Panc1 (cell line): ENCODE results near the gene PDGFD. TPM values are rescaled to one million over a fixed set of nuclear protein-coding genes. Genes with fewer than 3 reads are reported as not detected.

Experiments
- ATAC-seq: fragments of 200-7000 bp; cut with Tn5 transposase; 2 replicates; pipeline ENCODE4 v1.9.1; 2020; ENCODE audit warnings: mild to moderate bottlenecking, moderate library complexity
- BruUV-seq: library from RNA; stranded (reverse); fragments of 400-500 nt; replicated peaks from 2 replicates; lab custom pipeline; 2021; lab: Mats Ljungman, UMichigan
- CTCF ChIA-PET: fragments of 300-600 bp; sonication (Branson Sonifier 250); formaldehyde crosslinking; loops from one replicate; lab custom pipeline; 2022; ENCODE audit warnings: antibody characterized with exemption; lab: Charles Lee
- POLR2A ChIA-PET: fragments of 300-600 bp; sonication (Branson Sonifier 250); formaldehyde crosslinking; loops from one replicate; lab custom pipeline; 2022; ENCODE audit warnings: antibody characterized with exemption; lab: Charles Lee
- DNase-seq: peaks from one replicate; pipeline ENCODE4 v3.0.0-alpha.2; 2010; ENCODE audit warnings: low read depth, low spot score
- H3K27ac ChIP-seq: 2 replicates; pipeline ENCODE4 v1.5.1; 2011; ENCODE audit warnings: mild to moderate bottlenecking, low read length, inconsistent platforms
- H3K27me3 ChIP-seq: fragments of 200-500 bp; sonication (Bioruptor generic); 2 replicates; pipeline ENCODE4 v1.6.0; 2014; ENCODE audit warnings: low read length, inconsistent platforms; ENCODE audit not compliant: control insufficient read depth, insufficient read depth
- H3K36me3 ChIP-seq: fragments of 200-500 bp; sonication (Bioruptor generic); 2 replicates; pipeline ENCODE4 v1.5.1; 2014; ENCODE audit warnings: inconsistent platforms, mild to moderate bottlenecking, low read length, moderate library complexity; ENCODE audit not compliant: control insufficient read depth, insufficient read depth
- H3K4me1 ChIP-seq: 2 replicates; pipeline ENCODE4 v1.5.1; 2011; ENCODE audit warnings: inconsistent platforms, mild to moderate bottlenecking, low read length, moderate library complexity; ENCODE audit not compliant: control insufficient read depth, insufficient read depth
- H3K4me3 ChIP-seq, 2 experiments: 2 replicates each; pipeline ENCODE4 v1.5.1; 2011 to 2012; ENCODE audit warnings: low read depth in 2 of 2, low read length in 2 of 2, mild to moderate bottlenecking in 2 of 2, inconsistent platforms in 1 of 2, moderate library complexity in 1 of 2
- H3K9me3 ChIP-seq: fragments of 200-500 bp; sonication (Bioruptor generic); 2 replicates; pipeline ENCODE4 v1.5.1; 2014; ENCODE audit warnings: low read depth, mild to moderate bottlenecking, inconsistent platforms, low read length, moderate library complexity; ENCODE audit not compliant: control insufficient read depth, insufficient read depth
- POLR2AphosphoS5 ChIP-seq: IDR thresholded peaks from 2 replicates; pipeline ENCODE4 v1.6.1; 2012; ENCODE audit warnings: mild to moderate bottlenecking, low read depth, low read length, moderate library complexity
- REST ChIP-seq, 2 experiments: IDR thresholded peaks; 2 replicates each; pipeline ENCODE4 v1.6.1; 2011 to 2012; ENCODE audit warnings: low read depth in 2 of 2, control low read depth in 1 of 2, low read length in 1 of 2, mild to moderate bottlenecking in 1 of 2, moderate library complexity in 1 of 2; ENCODE audit not compliant: insufficient read depth in 1 of 2
- SIN3A ChIP-seq: IDR thresholded peaks from 2 replicates; pipeline ENCODE4 v1.6.1; 2012; ENCODE audit warnings: low read depth, mild to moderate bottlenecking, low read length, moderate library complexity, borderline replicate concordance; ENCODE audit not compliant: insufficient read depth
- TCF7L2 ChIP-seq: IDR thresholded peaks from 2 replicates; pipeline ENCODE4 v1.6.1; 2011; ENCODE audit warnings: mild to moderate bottlenecking, low read depth, low read length, inconsistent platforms
- in situ Hi-C: cut with HindIII; loops from 2 replicates; pipeline ENCODE4 v1.10.0; 2016; ENCODE audit warnings: low sequenced_read_pairs, low pct_unique_long_range_greater_than_20kb
- intact Hi-C: fragments of 100-400 bp; cut with micrococcal nuclease; formaldehyde crosslinking; loops from one replicate; pipeline ENCODE4 v1.10.0; 2022; ENCODE audit not compliant: unreplicated experiment
- total RNA-seq: library from RNA; stranded (reverse); gene quantifications from one replicate; pipeline ENCODE4 v1.2.1, GENCODE V29; 2021; ENCODE audit not compliant: unreplicated experiment
- TF ChIP-seq, protein P1 (sequence below): fragments of 450-650 bp; IDR thresholded peaks from 2 replicates; pipeline ENCODE4 v1.5.1; 2017; ENCODE audit warnings: mild to moderate bottlenecking

Gene PDGFD
- total RNA-seq, 1 experiment from 2014 or later: 1.3 TPM

GRCh38 chr11:103875855-103876510 lies 288.0 kb downstream of the PDGFD start:
- H3K36me3 ChIP-seq: no peaks in the 10 kb centered on the region
- no peaks in the 10 kb centered on the region for H3K9me3 ChIP-seq
- TF ChIP-seq TCF7L2: no peak
- no peak for TF ChIP-seq REST (IDR thresholded peaks at IDR 0.05; ENCODE audit: insufficient read depth in 1 of 2, low read depth in 2 of 2, low read length in 1 of 2)
- no peak for TF ChIP-seq POLR2AphosphoS5
- TF ChIP-seq, protein P1, sequence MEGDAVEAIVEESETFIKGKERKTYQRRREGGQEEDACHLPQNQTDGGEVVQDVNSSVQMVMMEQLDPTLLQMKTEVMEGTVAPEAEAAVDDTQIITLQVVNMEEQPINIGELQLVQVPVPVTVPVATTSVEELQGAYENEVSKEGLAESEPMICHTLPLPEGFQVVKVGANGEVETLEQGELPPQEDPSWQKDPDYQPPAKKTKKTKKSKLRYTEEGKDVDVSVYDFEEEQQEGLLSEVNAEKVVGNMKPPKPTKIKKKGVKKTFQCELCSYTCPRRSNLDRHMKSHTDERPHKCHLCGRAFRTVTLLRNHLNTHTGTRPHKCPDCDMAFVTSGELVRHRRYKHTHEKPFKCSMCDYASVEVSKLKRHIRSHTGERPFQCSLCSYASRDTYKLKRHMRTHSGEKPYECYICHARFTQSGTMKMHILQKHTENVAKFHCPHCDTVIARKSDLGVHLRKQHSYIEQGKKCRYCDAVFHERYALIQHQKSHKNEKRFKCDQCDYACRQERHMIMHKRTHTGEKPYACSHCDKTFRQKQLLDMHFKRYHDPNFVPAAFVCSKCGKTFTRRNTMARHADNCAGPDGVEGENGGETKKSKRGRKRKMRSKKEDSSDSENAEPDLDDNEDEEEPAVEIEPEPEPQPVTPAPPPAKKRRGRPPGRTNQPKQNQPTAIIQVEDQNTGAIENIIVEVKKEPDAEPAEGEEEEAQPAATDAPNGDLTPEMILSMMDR: no peak
- no peak for TF ChIP-seq SIN3A
- ChIA-PET CTCF (no interaction called here), POLR2A (no interaction called here)
- intact Hi-C loops: no loop called here
- DNase-seq (no peak), ATAC-seq (no peak)
- H3K27ac ChIP-seq: no peak overlapping the region
- in situ Hi-C loops: no loop called here
- BruUV-seq: no TSS peak
- no peaks in the 10 kb centered on the region for H3K27me3 ChIP-seq
- no peaks in the 10 kb centered on the region for H3K4me1 ChIP-seq
- H3K4me3 ChIP-seq: no peak overlapping the region

DNA sequence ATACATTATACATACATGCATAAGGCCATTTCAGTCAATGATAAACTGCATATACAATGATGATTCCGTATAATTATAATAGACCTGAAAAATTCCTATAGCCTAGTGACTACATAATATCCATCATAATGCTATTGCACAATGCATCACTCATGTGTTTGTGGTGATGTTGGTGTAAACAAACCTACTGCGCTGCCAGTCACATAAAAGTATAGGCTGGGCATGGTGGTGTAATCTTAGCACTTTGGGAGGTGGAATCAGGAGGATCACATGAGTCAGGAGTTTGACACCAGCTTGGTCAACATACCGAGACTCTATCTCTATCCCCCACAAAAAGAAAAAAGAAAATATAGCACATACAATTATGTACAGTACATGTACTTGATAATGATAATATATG lies 291.2 kb downstream of the PDGFD start:
- no peaks in the 10 kb centered on the region; the same call in 1 of the 2 replicates for H3K9me3 ChIP-seq
- no peak overlapping the region for H3K27ac ChIP-seq
- no peak for TF ChIP-seq POLR2AphosphoS5
- TF ChIP-seq SIN3A: no peak
- TF ChIP-seq, protein P1: no peak
- TF ChIP-seq TCF7L2: no peak
- no peak for TF ChIP-seq REST (IDR thresholded peaks at IDR 0.05; ENCODE audit: insufficient read depth in 1 of 2, low read depth in 2 of 2, low read length in 1 of 2)
- H3K36me3 ChIP-seq: no peaks in the 10 kb centered on the region
- in situ Hi-C loops: no loop called here
- no TSS peak for BruUV-seq
- no peak for ATAC-seq
- intact Hi-C loops: no loop called here
- no peaks in the 10 kb centered on the region for H3K4me1 ChIP-seq
- DNase-seq: no peak
- ChIA-PET POLR2A (no interaction called here), CTCF (no interaction called here)
- no peaks in the 10 kb centered on the region for H3K27me3 ChIP-seq
- no peak overlapping the region for H3K4me3 ChIP-seq
